ENCODE data around the gene SPI1.
"Not testable (repeated sequence)": the region's sequence is repeated elsewhere in the genome, so short reads cannot be mapped to it uniquely, and the experiment has no call there.

Gene SPI1

GRCh38 chr11:47317064-47317828 lies 61.1 kb downstream of the SPI1 start:
- no peak for DNase-seq

- DNase-seq = not testable (repeated sequence)
These were observed 61.8 kb downstream of the SPI1 start for GRCh38 chr11:47316501-47316900.

- DNase-seq = no peak
These were observed 63.4 kb downstream of the SPI1 start for GRCh38 chr11:47314992-47315391.

- no peak for DNase-seq
These were observed 70.1 kb downstream of the SPI1 start for GRCh38 chr11:47308050-47308823.

GRCh38 chr11:47306484-47306844 lies 71.9 kb downstream of the SPI1 start:
- DNase-seq = no peak

GRCh38 chr11:47305734-47306483 lies 72.4 kb downstream of the SPI1 start:
- no peak for DNase-seq
